HepG2 (cell line): ENCODE data around the gene IER2. TPM values are rescaled to one million over a fixed set of nuclear protein-coding genes. Genes with fewer than 3 reads are reported as not detected.

Source experiments
- CTCF ChIP-seq: sonication (generic); formaldehyde crosslinking; IDR thresholded peaks from 2 replicates; pipeline ENCODE4 v1.5.0; 2020; ENCODE audit warnings: mild to moderate bottlenecking, missing genetic modification reagents, moderate library complexity
- JUN ChIP-seq: sonication (generic); formaldehyde crosslinking; IDR thresholded peaks from 2 replicates; pipeline ENCODE4 v1.4.0; 2020; ENCODE audit warnings: mild to moderate bottlenecking, missing genetic modification reagents
- MXD4 ChIP-seq: IDR thresholded peaks from 2 replicates; pipeline ENCODE4 v1.6.1; 2016; ENCODE audit warnings: mild to moderate bottlenecking, missing biosample characterization, missing genetic modification reagents
- MYC ChIP-seq: sonication (generic); formaldehyde crosslinking; IDR thresholded peaks from 2 replicates; pipeline ENCODE4 v1.9.0; 2021; ENCODE audit warnings: missing genetic modification reagents, borderline replicate concordance
- NR1H2 ChIP-seq: sonication (generic); formaldehyde crosslinking; IDR thresholded peaks from 2 replicates; pipeline ENCODE4 v1.8.1; 2022; ENCODE audit warnings: low read depth, missing genetic modification reagents, borderline replicate concordance
- RBM22 ChIP-seq: fragments of 200-400 bp; formaldehyde crosslinking; optimal IDR thresholded peaks from 2 replicates; pipeline ENCODE3; 2017; ENCODE audit warnings: mild to moderate bottlenecking, low read length, moderate library complexity
- REPIN1 ChIP-seq: sonication (generic); formaldehyde crosslinking; IDR thresholded peaks from 2 replicates; pipeline ENCODE4 v1.8.0; 2022; ENCODE audit warnings: missing genetic modification reagents, low read depth, mild to moderate bottlenecking, borderline replicate concordance
- SIN3B ChIP-seq: fragments of 150-350 bp; IDR thresholded peaks from 2 replicates; pipeline ENCODE4 v1.6.1; 2014; ENCODE audit warnings: low read length
- ZNF24 ChIP-seq: fragments of 450-650 bp; IDR thresholded peaks from 2 replicates; pipeline ENCODE4 v1.6.1; 2017; ENCODE audit warnings: antibody characterized with exemption, mild to moderate bottlenecking
- polyA plus RNA-seq, 8 experiments: library from polyadenylated mRNA; depleted of rRNA in 3 of 8; stranded (reverse) in 7 of 8; unstranded in 1 of 8; fragments of >200 nt; fragmentation: Illumina TruSeq in 4 of 8; extraction: Trizol in 4 of 8; gene quantifications; 2 replicates each; pipeline versions ENCODE4 v1.2.1 to v1.2.3, GENCODE V29; 2011 to 2016; ENCODE audit warnings: low read depth in 4 of 8, missing spikeins in 1 of 8, mixed read lengths in 1 of 8; ENCODE audit not compliant: insufficient read depth in 1 of 8
- total RNA-seq, 5 experiments: library from RNA; depleted of rRNA; stranded (reverse); fragments of >200 nt; fragmentation: Illumina TruSeq; extraction: Trizol; gene quantifications; 2 replicates each; pipeline ENCODE4 v1.2.3, GENCODE V29; 2016; ENCODE audit warnings: low read depth in 1 of 5
- TF ChIP-seq, protein P1 (sequence below): sonication (generic); formaldehyde crosslinking; IDR thresholded peaks from 2 replicates; pipeline ENCODE4 v1.4.0; 2020; ENCODE audit warnings: missing genetic modification reagents
- TF ChIP-seq, protein P2 (sequence below): sonication (generic); formaldehyde crosslinking; IDR thresholded peaks from 2 replicates; pipeline ENCODE4 v1.4.0; 2020; ENCODE audit warnings: missing genetic modification reagents, borderline replicate concordance
- TF ChIP-seq, protein P3 (sequence below): sonication (generic); formaldehyde crosslinking; IDR thresholded peaks from 2 replicates; pipeline ENCODE4 v1.5.0; 2020; ENCODE audit warnings: mild to moderate bottlenecking, missing genetic modification reagents
- TF ChIP-seq, protein P4 (sequence below): sonication (generic); formaldehyde crosslinking; IDR thresholded peaks from 2 replicates; pipeline ENCODE4 v1.8.0; 2022; ENCODE audit warnings: mild to moderate bottlenecking, missing genetic modification reagents, borderline replicate concordance
- TF ChIP-seq, protein P5 (sequence below): sonication (generic); formaldehyde crosslinking; IDR thresholded peaks from 2 replicates; pipeline ENCODE4 v1.4.0; 2020; ENCODE audit warnings: missing genetic modification reagents

The IER2 gene
- total and polyA plus RNA-seq, 2 of the 13 experiments (the other 11 are each of a cell fraction or from before 2014, with no cell fraction given) = 10.1 to 14.3 TPM

DNA sequence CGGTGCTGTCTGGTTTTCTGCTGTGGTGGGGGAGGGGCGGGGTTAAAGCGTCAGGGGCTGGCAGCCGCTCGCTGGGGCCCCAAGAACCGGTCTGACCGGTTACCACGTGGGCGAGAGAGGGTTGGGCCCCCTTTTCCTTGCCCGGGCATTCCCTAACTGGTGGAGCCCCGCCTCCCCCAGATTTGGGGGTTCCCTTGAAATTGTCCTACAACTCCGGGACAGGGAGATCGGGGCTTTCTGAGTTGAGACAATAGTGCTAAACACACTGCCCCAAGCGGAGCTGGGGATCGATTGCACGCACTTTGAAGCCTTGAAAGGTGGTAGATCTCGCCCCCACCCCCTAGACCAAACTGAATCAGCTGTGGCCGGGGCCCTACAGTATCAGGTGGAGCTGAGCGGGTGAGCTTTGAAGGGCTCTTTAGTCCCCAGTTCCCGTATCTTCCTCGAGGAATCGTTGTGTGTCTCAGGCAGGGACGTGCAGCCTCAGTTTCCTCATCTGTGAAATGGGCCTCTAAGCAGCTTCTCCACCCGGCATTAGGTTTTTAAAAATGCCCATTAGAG is 4.8 kb downstream of the IER2 start (continued):
- 0 out of 2 replicates have a peak, but pooled peaks have one; percentile 35 for TF ChIP-seq MXD4
- TF ChIP-seq RBM22 = peak; percentile 77
- TF ChIP-seq JUN (CRISPR knock-in tag) = no peak
- TF ChIP-seq, protein P1, sequence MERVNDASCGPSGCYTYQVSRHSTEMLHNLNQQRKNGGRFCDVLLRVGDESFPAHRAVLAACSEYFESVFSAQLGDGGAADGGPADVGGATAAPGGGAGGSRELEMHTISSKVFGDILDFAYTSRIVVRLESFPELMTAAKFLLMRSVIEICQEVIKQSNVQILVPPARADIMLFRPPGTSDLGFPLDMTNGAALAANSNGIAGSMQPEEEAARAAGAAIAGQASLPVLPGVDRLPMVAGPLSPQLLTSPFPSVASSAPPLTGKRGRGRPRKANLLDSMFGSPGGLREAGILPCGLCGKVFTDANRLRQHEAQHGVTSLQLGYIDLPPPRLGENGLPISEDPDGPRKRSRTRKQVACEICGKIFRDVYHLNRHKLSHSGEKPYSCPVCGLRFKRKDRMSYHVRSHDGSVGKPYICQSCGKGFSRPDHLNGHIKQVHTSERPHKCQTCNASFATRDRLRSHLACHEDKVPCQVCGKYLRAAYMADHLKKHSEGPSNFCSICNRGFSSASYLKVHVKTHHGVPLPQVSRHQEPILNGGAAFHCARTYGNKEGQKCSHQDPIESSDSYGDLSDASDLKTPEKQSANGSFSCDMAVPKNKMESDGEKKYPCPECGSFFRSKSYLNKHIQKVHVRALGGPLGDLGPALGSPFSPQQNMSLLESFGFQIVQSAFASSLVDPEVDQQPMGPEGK (CRISPR knock-in tag) = peak; percentile 38; the same call in 1 of the 2 replicates
- TF ChIP-seq, protein P2, sequence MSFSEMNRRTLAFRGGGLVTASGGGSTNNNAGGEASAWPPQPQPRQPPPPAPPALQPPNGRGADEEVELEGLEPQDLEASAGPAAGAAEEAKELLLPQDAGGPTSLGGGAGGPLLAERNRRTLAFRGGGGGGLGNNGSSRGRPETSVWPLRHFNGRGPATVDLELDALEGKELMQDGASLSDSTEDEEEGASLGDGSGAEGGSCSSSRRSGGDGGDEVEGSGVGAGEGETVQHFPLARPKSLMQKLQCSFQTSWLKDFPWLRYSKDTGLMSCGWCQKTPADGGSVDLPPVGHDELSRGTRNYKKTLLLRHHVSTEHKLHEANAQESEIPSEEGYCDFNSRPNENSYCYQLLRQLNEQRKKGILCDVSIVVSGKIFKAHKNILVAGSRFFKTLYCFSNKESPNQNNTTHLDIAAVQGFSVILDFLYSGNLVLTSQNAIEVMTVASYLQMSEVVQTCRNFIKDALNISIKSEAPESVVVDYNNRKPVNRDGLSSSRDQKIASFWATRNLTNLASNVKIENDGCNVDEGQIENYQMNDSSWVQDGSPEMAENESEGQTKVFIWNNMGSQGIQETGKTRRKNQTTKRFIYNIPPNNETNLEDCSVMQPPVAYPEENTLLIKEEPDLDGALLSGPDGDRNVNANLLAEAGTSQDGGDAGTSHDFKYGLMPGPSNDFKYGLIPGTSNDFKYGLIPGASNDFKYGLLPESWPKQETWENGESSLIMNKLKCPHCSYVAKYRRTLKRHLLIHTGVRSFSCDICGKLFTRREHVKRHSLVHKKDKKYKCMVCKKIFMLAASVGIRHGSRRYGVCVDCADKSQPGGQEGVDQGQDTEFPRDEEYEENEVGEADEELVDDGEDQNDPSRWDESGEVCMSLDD (CRISPR knock-in tag) = peak; percentile 85; the same call in 1 of the 2 replicates
- TF ChIP-seq NR1H2 (CRISPR knock-in tag) = no peak
- peak; percentile 51; the same call in 1 of the 2 replicates for TF ChIP-seq ZNF24
- peak; percentile 64; the same call in 1 of the 2 replicates for TF ChIP-seq MYC (CRISPR knock-in tag)
- no peak for TF ChIP-seq REPIN1
- TF ChIP-seq, protein P3, sequence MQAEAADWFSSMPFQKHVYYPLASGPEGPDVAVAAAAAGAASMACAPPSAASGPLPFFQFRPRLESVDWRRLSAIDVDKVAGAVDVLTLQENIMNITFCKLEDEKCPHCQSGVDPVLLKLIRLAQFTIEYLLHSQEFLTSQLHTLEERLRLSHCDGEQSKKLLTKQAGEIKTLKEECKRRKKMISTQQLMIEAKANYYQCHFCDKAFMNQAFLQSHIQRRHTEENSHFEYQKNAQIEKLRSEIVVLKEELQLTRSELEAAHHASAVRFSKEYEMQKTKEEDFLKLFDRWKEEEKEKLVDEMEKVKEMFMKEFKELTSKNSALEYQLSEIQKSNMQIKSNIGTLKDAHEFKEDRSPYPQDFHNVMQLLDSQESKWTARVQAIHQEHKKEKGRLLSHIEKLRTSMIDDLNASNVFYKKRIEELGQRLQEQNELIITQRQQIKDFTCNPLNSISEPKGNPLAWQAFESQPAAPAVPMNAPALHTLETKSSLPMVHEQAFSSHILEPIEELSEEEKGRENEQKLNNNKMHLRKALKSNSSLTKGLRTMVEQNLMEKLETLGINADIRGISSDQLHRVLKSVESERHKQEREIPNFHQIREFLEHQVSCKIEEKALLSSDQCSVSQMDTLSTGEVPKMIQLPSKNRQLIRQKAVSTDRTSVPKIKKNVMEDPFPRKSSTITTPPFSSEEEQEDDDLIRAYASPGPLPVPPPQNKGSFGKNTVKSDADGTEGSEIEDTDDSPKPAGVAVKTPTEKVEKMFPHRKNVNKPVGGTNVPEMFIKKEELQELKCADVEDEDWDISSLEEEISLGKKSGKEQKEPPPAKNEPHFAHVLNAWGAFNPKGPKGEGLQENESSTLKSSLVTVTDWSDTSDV (CRISPR knock-in tag) = no peak
- TF ChIP-seq SIN3B = no peak
- TF ChIP-seq, protein P4, sequence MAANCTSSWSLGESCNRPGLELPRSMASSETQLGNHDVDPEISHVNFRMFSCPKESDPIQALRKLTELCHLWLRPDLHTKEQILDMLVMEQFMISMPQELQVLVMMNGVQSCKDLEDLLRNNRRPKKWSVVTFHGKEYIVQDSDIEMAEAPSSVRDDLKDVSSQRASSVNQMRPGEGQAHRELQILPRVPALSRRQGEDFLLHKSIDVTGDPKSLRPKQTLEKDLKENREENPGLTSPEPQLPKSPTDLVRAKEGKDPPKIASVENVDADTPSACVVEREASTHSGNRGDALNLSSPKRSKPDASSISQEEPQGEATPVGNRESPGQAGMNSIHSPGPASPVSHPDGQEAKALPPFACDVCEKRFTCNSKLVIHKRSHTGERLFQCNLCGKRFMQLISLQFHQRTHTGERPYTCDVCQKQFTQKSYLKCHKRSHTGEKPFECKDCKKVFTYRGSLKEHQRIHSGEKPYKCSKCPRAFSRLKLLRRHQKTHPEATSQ = 0 out of 2 replicates have a peak, but pooled peaks have one; percentile 39
- TF ChIP-seq CTCF (CRISPR knock-in tag) = peak; percentile 38
- TF ChIP-seq, protein P5, sequence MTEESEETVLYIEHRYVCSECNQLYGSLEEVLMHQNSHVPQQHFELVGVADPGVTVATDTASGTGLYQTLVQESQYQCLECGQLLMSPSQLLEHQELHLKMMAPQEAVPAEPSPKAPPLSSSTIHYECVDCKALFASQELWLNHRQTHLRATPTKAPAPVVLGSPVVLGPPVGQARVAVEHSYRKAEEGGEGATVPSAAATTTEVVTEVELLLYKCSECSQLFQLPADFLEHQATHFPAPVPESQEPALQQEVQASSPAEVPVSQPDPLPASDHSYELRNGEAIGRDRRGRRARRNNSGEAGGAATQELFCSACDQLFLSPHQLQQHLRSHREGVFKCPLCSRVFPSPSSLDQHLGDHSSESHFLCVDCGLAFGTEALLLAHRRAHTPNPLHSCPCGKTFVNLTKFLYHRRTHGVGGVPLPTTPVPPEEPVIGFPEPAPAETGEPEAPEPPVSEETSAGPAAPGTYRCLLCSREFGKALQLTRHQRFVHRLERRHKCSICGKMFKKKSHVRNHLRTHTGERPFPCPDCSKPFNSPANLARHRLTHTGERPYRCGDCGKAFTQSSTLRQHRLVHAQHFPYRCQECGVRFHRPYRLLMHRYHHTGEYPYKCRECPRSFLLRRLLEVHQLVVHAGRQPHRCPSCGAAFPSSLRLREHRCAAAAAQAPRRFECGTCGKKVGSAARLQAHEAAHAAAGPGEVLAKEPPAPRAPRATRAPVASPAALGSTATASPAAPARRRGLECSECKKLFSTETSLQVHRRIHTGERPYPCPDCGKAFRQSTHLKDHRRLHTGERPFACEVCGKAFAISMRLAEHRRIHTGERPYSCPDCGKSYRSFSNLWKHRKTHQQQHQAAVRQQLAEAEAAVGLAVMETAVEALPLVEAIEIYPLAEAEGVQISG (CRISPR knock-in tag) = no peak; the same call in none of the 2 replicates
